HG03175 (cell line): Measurements from ENCODE around the gene B2M.
A peak's percentile ranks its signal among the peaks of the same experiment; 100 is the strongest.
"Not testable (repeated sequence)": the region's sequence is repeated elsewhere in the genome, so short reads cannot be mapped to it uniquely, and the experiment has no call there.

ENCODE experiments used
- ATAC-seq: cut with Tn5 transposase; IDR thresholded peaks from one replicate; pipeline ENCODE4 v1.9.1; 2021; ENCODE audit warnings: mild to moderate bottlenecking, moderate library complexity; ENCODE audit not compliant: unreplicated experiment

Gene B2M

DNA sequence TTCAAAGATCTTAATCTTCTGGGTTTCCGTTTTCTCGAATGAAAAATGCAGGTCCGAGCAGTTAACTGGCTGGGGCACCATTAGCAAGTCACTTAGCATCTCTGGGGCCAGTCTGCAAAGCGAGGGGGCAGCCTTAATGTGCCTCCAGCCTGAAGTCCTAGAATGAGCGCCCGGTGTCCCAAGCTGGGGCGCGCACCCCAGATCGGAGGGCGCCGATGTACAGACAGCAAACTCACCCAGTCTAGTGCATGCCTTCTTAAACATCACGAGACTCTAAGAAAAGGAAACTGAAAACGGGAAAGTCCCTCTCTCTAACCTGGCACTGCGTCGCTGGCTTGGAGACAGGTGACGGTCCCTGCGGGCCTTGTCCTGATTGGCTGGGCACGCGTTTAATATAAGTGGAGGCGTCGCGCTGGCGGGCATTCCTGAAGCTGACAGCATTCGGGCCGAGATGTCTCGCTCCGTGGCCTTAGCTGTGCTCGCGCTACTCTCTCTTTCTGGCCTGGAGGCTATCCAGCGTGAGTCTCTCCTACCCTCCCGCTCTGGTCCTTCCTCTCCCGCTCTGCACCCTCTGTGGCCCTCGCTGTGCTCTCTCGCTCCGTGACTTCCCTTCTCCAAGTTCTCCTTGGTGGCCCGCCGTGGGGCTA lies at the start of gene B2M, which contains the start of gene PATL2:
Gene B2M (plus strand): TSS at position 422 of the 647 bp plus-strand sequence. CDS start 30 bp downstream, at position 452.
Gene PATL2 (minus strand): TSS at position 228 of the 647 bp plus-strand sequence. CDS start 34,833 bp downstream, outside the sequence.
- peak; percentile 85 for ATAC-seq

- no peak for ATAC-seq
Observed at GRCh38 chr15:44661576-44661975, 49.7 kb upstream of the B2M start.

- peak; percentile 52 for ATAC-seq
Observed at GRCh38 chr15:44662478-44663409, 48.6 kb upstream of the B2M start.

GRCh38 chr15:44663410-44664308 lies 47.7 kb upstream of the B2M start, which contains the start of gene SPG11:
TSS of gene SPG11 (minus strand) at chr15:44663662. CDS start at chr15:44663647, 15 bp downstream.
- ATAC-seq: peak; percentile 76

DNA sequence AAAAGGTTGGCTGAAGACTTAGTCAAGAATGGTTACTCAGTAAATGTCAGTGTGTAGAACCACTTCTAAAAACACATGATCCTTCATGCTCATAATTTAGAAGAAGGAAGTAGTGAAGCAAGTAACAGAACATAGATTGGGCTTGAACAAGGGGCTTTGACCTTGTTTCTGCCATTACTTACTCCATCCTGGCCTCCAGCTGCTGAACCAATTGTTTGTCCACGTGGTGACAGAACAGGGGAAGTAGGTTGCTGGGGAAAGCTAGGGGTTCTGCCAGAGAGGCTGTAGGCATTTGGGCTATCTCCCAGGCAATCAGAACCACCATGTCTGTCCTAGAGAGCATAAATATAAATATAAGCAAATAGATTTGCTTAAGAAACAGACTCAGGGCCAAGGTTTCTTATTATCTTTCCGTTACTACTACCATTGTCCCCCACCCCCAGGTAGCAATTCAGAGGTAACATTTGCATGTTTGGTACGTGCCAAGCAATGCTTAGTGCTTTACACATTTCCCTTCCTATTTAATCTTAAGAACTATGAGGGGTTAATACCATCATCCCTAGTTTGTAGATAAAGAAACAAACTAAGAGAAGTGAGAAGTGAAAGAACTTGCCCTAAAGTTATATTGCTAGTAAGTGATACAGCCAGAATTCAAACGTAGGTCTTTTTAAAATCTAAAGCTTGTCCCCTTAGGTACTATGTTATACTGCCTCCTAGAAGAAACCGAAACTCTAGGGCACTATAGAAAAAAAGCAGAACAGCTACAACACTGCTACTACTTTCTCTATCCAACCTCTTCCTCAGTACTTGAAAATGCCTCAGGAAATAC lies 44.9 kb upstream of the B2M start:
- ATAC-seq: peak; percentile 26

DNA sequence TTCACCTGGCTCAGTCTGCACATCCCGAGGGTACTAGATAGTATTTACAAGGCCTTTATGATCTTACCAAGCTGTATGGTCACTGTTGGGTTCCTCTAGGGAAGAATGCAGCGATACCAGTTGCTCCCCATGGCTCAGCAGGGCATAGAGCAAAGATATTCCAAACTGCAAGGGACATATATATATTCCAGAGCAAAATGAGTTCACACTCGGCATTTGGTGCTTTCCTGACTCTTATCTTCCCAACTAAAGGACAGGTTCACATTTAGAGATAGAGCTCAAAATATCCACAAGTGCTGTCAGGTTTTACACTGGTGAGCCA lies 44.3 kb upstream of the B2M start:
- no peak for ATAC-seq

DNA sequence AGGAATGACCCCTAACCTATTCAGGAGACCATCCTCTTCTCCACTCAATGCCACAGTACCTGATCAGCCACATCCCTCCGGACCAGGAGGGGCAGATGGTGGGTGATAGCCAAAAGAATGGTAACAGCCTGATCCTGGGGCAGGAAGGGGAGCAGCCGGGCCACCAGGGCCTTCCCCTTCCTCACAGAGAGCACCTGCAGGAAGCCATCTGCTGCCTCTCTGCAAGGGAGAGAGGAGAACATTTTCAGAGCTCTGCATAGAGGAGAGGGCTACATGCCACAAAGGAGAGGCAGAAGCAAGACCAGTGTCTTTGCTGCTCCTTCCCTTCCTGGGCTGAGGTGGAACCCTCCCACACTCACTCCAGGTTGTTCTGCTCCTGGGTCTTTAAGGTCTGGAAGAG lies 42.4 kb upstream of the B2M start:
- ATAC-seq: no peak

GRCh38 chr15:44670087-44670950 lies 41.0 kb upstream of the B2M start:
- no peak for ATAC-seq

DNA sequence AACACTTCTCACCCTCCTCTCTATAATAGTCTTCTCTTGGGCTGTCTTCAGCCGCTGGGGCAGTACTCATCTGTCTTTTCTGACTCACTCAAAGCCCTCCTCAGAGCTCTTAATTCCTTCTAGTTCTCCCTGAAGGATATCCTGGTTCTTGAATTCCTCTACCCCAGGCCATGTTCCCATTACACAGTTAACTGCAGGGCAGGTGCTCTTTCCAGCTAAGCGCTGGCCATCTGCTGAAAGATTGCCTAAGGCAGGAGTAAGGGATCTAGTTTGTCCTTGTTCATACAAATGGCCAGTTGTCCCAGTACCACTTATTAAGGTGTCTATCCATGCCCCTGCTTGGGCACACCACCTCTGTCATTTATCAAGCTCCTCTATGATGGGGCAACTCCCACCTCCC lies 37.7 kb upstream of the B2M start:
- no peak for ATAC-seq

DNA sequence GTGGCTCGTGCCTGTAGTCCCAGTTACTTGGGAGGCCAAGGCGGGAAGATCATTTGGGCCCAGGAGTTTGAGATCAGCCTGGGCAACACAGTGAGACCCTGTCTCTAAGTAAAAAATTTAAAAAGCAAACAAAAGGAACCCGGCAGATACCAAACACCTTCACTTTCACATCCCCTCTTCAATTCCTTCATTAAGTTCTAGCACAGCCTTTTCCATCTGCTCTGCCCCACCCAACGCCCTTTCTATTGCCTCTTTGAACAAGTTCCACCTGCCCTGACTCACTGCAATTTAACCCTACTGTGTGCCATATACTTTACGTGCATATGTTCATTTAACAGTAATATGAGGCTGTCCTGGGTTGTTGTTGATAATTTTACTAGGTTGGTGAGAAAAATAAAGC lies 35.4 kb upstream of the B2M start:
- ATAC-seq: no peak

GRCh38 chr15:44676676-44677075 lies 34.6 kb upstream of the B2M start:
- ATAC-seq: no peak

GRCh38 chr15:44682211-44682610 lies 29.1 kb upstream of the B2M start:
- no peak for ATAC-seq

DNA sequence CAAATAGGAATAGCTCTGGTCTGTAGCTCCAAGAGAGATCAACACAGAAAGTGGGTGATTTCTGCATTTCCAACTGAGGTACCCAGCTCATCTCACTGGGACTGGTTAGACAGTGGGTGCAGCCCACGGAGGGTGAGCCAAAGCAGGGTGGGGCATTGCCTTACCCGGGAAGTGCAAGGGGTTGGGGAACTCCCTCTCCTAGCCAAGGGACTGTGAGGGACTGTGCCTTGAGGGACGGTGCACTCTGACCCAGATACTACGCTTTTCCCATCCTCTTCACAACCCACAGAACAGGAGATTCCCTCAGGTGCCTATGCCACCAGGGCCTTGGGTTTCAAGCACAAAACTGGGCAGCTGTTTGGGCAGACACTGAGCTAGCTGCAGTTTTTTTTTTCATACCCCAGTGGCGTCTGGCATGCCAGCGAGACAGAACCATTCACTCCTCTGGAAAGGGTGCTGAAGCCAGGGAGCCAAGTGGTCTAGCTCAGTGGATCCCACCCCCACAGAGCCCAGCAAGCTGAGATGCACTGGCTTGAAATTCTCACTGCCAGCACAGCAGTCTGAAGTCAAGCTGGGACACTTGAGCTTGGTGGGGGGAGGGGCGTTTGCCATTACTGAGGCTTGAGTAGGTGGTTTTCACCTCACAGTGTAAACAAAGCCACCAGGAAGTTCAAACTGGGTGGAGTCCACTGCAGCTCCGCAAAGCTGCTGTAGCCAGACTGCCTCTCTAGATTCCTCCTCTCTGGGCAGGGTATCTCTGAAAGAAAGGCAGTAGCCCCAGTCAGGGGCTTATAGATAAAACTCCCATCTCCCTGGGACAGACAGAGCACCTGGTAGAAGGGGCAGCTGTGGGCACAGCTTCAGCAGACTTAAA lies 28.3 kb upstream of the B2M start:
- ATAC-seq: not testable (repeated sequence)

- not testable (repeated sequence) for ATAC-seq
Observed at GRCh38 chr15:44689318-44689717, 22.0 kb upstream of the B2M start.

- not testable (repeated sequence) for ATAC-seq
Observed at GRCh38 chr15:44690245-44690644, 21.1 kb upstream of the B2M start.

DNA sequence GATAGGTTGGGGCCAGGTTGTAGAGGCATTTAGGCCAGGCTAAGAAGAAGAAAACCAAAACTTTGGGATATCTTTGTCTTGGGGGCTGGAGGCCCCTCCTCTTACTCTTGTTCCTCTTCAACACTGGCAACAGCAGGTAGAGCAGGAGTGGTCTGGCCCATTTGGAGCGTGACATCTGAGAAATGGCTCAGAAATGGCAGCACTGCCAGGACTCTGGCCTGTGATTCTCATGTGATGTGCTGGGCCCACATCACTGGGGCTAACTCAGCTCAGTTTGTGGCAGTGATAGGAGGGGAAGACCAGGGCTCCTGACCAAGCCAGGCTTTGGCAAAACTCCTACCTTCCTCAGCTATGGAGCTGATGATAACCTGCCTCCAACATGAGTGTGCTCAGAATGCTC lies 18.7 kb upstream of the B2M start:
- ATAC-seq: no peak

DNA sequence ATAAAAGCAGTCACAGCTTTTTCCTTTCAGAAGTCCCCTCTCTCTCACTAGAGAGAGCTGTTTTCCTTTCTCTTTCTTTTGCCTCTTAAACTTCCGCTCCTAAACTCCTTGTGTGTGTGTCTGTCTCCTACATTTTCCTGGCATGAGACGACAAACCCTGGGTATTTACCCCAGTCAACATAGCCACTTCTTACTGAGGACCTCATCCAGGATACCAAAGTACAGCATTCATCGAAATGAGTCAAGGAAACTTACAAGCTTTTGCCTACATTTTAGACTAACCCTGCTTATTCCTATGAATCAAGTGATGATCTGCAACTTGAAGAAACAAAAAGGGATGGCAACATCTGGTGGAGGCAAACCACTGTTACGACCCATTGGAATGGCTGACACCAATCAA lies 16.9 kb upstream of the B2M start:
- ATAC-seq: no peak

- ATAC-seq: no peak
Observed at GRCh38 chr15:44695294-44695693, 16.0 kb upstream of the B2M start.
